PC-9 (cell line): ENCODE measurements around the gene NIT2. TPM values are rescaled to one million over a fixed set of nuclear protein-coding genes. Genes with fewer than 3 reads are reported as not detected.
A peak's percentile ranks its signal among the peaks of the same experiment; 100 is the strongest.

Experiments
- BruUV-seq: library from RNA; stranded (reverse); fragments of 400-500 nt; replicated peaks from 2 replicates; lab custom pipeline; 2021; lab: Mats Ljungman, UMichigan
- CTCF ChIA-PET: fragments of 300-600 bp; sonication (Branson Sonifier 250); formaldehyde crosslinking; loops from one replicate; lab custom pipeline; 2022; ENCODE audit warnings: antibody characterized with exemption; lab: Charles Lee
- POLR2A ChIA-PET: fragments of 300-600 bp; sonication (Branson Sonifier 250); formaldehyde crosslinking; loops from one replicate; lab custom pipeline; 2022; ENCODE audit warnings: antibody characterized with exemption; ENCODE audit not compliant: unreplicated experiment; lab: Charles Lee
- DNase-seq, 2 experiments: peaks; one replicate each; pipeline versions ENCODE4 v3.0.0 to v3.0.0-alpha.2; 2015 to 2022; ENCODE audit warnings: mixed read lengths in 1 of 2
- H2AFZ ChIP-seq: fragments of 200-600 bp; sonication (generic); 2 replicates; pipeline ENCODE4 v1.8.1; 2017; ENCODE audit warnings: antibody characterized with exemption
- H3F3A ChIP-seq: fragments of 200-600 bp; sonication (generic); 2 replicates; pipeline ENCODE4 v1.8.1; 2017; ENCODE audit warnings: antibody characterized with exemption, mild to moderate bottlenecking, low read depth; ENCODE audit not compliant: insufficient read depth
- H3K27ac ChIP-seq: fragments of 200-600 bp; sonication (generic); 2 replicates; pipeline ENCODE4 v1.6.1; 2016; ENCODE audit warnings: mixed run types
- H3K27me3 ChIP-seq: fragments of 200-600 bp; sonication (generic); 2 replicates; pipeline ENCODE4 v1.6.1; 2016; ENCODE audit warnings: low read depth, mixed run types; ENCODE audit not compliant: insufficient read depth
- H3K36me3 ChIP-seq: fragments of 200-600 bp; sonication (generic); 2 replicates; pipeline ENCODE4 v1.6.1; 2016; ENCODE audit warnings: low read depth, mixed run types
- H3K4me1 ChIP-seq: fragments of 200-600 bp; sonication (generic); replicated peaks from 2 replicates; pipeline ENCODE4 v1.6.1; 2016; ENCODE audit warnings: mixed run types; ENCODE audit not compliant: insufficient read depth
- H3K4me2 ChIP-seq: fragments of 200-600 bp; sonication (generic); 2 replicates; pipeline ENCODE4 v1.6.1; 2017; ENCODE audit warnings: mixed run types
- H3K4me3 ChIP-seq: fragments of 200-600 bp; sonication (generic); 2 replicates; pipeline ENCODE4 v1.6.1; 2016; ENCODE audit warnings: mixed run types
- H3K79me2 ChIP-seq: fragments of 200-600 bp; sonication (generic); 2 replicates; pipeline ENCODE4 v1.6.1; 2017; ENCODE audit warnings: low read depth, mixed run types
- H3K9me2 ChIP-seq: fragments of 200-600 bp; sonication (generic); 2 replicates; pipeline ENCODE4 v1.8.1; 2017; ENCODE audit warnings: mild to moderate bottlenecking; ENCODE audit not compliant: insufficient read depth
- H3K9me3 ChIP-seq: fragments of 200-600 bp; sonication (generic); 2 replicates; pipeline ENCODE4 v1.8.1; 2016; ENCODE audit warnings: low read depth; ENCODE audit not compliant: insufficient read depth
- H4K20me1 ChIP-seq: fragments of 200-600 bp; sonication (generic); 2 replicates; pipeline ENCODE4 v1.8.1; 2017; ENCODE audit not compliant: insufficient read depth
- EZH2 ChIP-seq: fragments of 200-600 bp; sonication (generic); IDR thresholded peaks from 2 replicates; pipeline ENCODE4 v1.8.0; 2017; ENCODE audit warnings: antibody characterized with exemption, low read depth
- intact Hi-C: fragments of 100-400 bp; cut with micrococcal nuclease; formaldehyde crosslinking; loops from one replicate; pipeline ENCODE4 v1.10.0; 2022; ENCODE audit not compliant: unreplicated experiment
- total RNA-seq: library from RNA; stranded (reverse); gene quantifications from 2 replicates; pipeline ENCODE4 v1.2.3, GENCODE V29; 2021
- TF ChIP-seq, protein P1 (sequence below): fragments of 200-600 bp; sonication (generic); conservative IDR thresholded peaks from 2 replicates; pipeline ENCODE4 v1.6.1; 2017; ENCODE audit warnings: mixed run types, antibody characterized with exemption, mild to moderate bottlenecking, moderate library complexity

The NIT2 gene
- total RNA-seq, 1 experiment from 2014 or later, result 115 TPM

DNA sequence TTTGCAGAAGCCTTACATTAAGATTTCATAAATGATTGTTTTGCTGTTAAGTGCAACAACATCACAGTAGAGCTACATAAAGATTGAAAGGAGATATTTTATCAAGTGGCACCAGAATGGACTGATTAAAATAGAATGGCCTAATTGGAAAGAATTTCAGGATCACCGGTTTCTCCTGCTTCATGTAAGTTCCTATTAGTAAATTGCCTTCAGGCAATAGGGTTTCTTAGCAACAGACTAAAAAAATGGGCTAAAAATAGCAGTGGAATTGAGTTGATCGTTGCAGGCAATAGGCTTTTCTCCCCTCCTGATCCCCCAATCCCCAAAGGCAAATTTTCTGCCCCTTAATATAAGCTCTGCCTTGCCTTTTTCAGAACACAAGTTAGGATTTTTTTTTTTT is 67.7 kb downstream of the NIT2 start:
- Histone ChIP-seq H3K79me2 (peaks cover 75% of the 10 kb centered on the region), H4K20me1 (peaks cover 27% of the 10 kb centered on the region), H3K4me2 (peak overlapping the region; percentile 93), H3K9me3 (peaks cover 9% of the 10 kb centered on the region), H2AFZ (peak overlapping the region; percentile 91), H3K27ac (peak overlapping the region; percentile 78), H3K9me2 (no peaks in the 10 kb centered on the region), H3K27me3 (no peaks in the 10 kb centered on the region), H3K36me3 (peaks cover 20% of the 10 kb centered on the region; the same call in 1 of the 2 replicates), H3K4me1 (peaks cover 36% of the 10 kb centered on the region), H3F3A (peaks cover 10% of the 10 kb centered on the region; the same call in 1 of the 2 replicates), H3K4me3 (peak overlapping the region; percentile 83)
- no TSS peak for BruUV-seq
- no peak for TF ChIP-seq EZH2
- TF ChIP-seq, protein P1, sequence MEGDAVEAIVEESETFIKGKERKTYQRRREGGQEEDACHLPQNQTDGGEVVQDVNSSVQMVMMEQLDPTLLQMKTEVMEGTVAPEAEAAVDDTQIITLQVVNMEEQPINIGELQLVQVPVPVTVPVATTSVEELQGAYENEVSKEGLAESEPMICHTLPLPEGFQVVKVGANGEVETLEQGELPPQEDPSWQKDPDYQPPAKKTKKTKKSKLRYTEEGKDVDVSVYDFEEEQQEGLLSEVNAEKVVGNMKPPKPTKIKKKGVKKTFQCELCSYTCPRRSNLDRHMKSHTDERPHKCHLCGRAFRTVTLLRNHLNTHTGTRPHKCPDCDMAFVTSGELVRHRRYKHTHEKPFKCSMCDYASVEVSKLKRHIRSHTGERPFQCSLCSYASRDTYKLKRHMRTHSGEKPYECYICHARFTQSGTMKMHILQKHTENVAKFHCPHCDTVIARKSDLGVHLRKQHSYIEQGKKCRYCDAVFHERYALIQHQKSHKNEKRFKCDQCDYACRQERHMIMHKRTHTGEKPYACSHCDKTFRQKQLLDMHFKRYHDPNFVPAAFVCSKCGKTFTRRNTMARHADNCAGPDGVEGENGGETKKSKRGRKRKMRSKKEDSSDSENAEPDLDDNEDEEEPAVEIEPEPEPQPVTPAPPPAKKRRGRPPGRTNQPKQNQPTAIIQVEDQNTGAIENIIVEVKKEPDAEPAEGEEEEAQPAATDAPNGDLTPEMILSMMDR, result no peak
- intact Hi-C loops, result loop anchor here (1.0 to 5.0 kb wide), 3 partner anchors 95 to 585 kb away; partner anchors contain the start of gene CMSS1
- peak in 1 of 2 experiments; percentile 87 for DNase-seq
- CTCF ChIA-PET, result interaction anchor here (0.6 to 1.2 kb wide), 2 partner anchors 61 to 334 kb away, joined by 3 to 4 read pairs; no protein-coding TSS in a partner anchor
- POLR2A ChIA-PET, result interaction anchor here (0.6 to 0.8 kb wide), 6 partner anchors 22 to 915 kb away, joined by 3 to 5 read pairs (median 3); no protein-coding TSS in a partner anchor

DNA sequence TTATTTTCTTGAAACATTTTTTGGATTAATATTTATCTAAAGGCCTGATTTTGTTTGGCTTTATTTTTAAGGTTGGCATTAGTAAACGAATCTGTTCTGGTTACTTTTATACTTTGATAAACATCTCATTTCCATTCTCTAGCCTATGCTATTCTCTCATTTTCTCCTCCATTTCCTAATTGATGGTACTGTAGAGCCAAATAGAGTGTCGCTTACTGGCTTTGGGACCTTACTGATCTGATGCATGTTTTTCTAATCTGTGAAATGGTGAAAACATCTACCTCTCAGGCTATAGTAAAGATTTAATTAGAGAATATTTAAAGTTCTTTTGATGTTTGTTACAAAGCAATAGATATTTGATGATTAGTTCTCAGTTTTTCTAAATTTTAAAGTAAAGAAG is 68.3 kb downstream of the NIT2 start:
- Histone ChIP-seq H3K4me3 (peak overlapping the region; percentile 83), H3K27me3 (no peaks in the 10 kb centered on the region), H4K20me1 (peaks cover 25% of the 10 kb centered on the region), H3K9me2 (no peaks in the 10 kb centered on the region), H2AFZ (peak overlapping the region; percentile 61), H3F3A (peaks cover 8% of the 10 kb centered on the region; the same call in 1 of the 2 replicates), H3K27ac (0 out of 2 replicates have a peak overlapping the region, but pooled peaks have one; percentile 78), H3K4me2 (peak overlapping the region; percentile 93), H3K79me2 (peaks cover 69% of the 10 kb centered on the region), H3K36me3 (peaks cover 22% of the 10 kb centered on the region; the same call in 1 of the 2 replicates), H3K9me3 (peaks cover 14% of the 10 kb centered on the region), H3K4me1 (peaks cover 36% of the 10 kb centered on the region)
- no TSS peak for BruUV-seq
- ChIA-PET CTCF (interaction anchor here (0.6 kb wide), 1 partner anchor 333 kb away, joined by 3 read pairs; no protein-coding TSS in a partner anchor), POLR2A (no interaction called here)
- TF ChIP-seq, protein P1, result no peak
- no peak for TF ChIP-seq EZH2
- no peak for DNase-seq
- intact Hi-C loops, result loop anchor here (1.0 to 5.0 kb wide), 4 partner anchors 22 to 586 kb away; partner anchors contain the start of gene CMSS1

DNA sequence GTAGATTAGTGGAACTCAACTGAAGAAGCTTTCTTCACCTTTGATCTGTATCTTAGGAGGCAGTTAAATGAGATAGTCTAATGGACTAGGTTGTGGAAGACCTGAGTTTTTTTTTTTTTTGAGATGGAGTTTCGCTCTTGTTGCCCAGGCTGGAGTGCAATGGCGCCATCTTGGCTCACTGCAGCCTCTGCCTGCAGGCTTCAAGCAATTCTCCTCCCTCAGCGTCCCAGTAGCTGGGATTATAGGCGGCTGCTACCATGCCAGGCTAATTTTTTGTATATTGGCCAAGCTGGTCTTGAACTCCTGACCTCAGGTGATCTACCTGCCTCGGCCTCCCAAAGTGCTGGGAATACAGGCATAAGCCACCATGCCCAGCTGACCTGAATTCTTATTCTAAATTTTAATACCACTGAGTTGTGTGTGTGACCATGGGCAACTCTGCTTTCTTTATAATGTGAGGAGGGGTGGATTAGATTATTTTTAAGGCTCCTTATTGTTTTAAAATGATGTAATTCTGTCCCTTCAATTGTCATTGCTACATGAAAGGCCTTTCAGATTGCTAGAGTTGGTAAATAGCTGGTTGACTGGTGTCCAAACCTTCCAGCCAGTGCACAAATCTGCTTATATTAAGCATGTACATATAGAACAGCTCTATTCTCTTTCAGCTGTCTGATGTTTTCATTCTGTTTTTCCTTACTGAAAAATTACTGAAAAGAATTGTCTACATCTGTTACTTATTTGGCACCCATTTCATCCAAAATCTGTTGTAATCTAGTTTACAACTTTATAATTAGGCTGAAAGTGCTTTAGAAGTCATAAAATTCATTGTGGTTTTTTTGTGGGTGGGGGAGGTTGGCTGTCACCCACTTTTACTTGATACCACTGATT is 69.0 kb downstream of the NIT2 start:
- no peak overlapping the region for H3K27ac ChIP-seq
- POLR2A ChIA-PET, result interaction anchor here (0.6 to 0.9 kb wide), 2 partner anchors 21 to 139 kb away, joined by 4 to 23 read pairs; no protein-coding TSS in a partner anchor
- no peak for TF ChIP-seq EZH2
- TF ChIP-seq, protein P1, result no peak; the same call in 1 of the 2 replicates
- peak overlapping the region; percentile 83 for H3K4me3 ChIP-seq
- CTCF ChIA-PET, result interaction anchor here (0.6 to 0.9 kb wide), 3 partner anchors 59 to 305 kb away, joined by 3 to 4 read pairs (median 3); partner anchors contain the start of gene TFG
- H4K20me1 ChIP-seq, result peaks cover 18% of the 10 kb centered on the region
- H3K4me2 ChIP-seq, result peak overlapping the region; percentile 93
- H3K27me3 ChIP-seq, result no peaks in the 10 kb centered on the region
- intact Hi-C loops, result loop anchor here (1.0 to 5.0 kb wide), 3 partner anchors 22 to 586 kb away; partner anchors contain the start of gene CMSS1
- peaks cover 62% of the 10 kb centered on the region for H3K79me2 ChIP-seq
- H3K4me1 ChIP-seq, result peaks cover 32% of the 10 kb centered on the region
- H2AFZ ChIP-seq, result peak overlapping the region; percentile 61
- no TSS peak for BruUV-seq
- peak in 1 of 2 experiments; percentile 27 for DNase-seq
- H3K9me2 ChIP-seq, result no peaks in the 10 kb centered on the region
- H3K36me3 ChIP-seq, result peaks cover 20% of the 10 kb centered on the region; the same call in 1 of the 2 replicates
- peaks cover 14% of the 10 kb centered on the region for H3K9me3 ChIP-seq
- H3F3A ChIP-seq, result peaks cover 8% of the 10 kb centered on the region; the same call in 1 of the 2 replicates
